Heart right ventricle (tissue), 16 donors: ENCODE measurements around the gene RUNX3. TPM values are rescaled to one million over a fixed set of nuclear protein-coding genes. Genes with fewer than 3 reads are reported as not detected.

Experiments
- ATAC-seq, 8 donors: fragments of 200-7000 bp; cut with Tn5 transposase; one replicate each; pipeline ENCODE4 v1.9.1; 2020; ENCODE audit warnings: mild to moderate bottlenecking in 8 of 8, moderate library complexity in 8 of 8, moderate number of reproducible peaks in 1 of 8
- DNase-seq, 2 donors: peaks; one replicate each; pipeline ENCODE4 v3.0.0-alpha.2; 2020
- H3K27ac ChIP-seq, 10 donors: fragments of 200-600 bp; sonication (generic) in 2 of 10; one replicate each; pipeline versions ENCODE4 v1.5.0 to v1.8.0; 2020 to 2022; ENCODE audit warnings: mild to moderate bottlenecking in 3 of 10
- H3K27me3 ChIP-seq, 7 donors: fragments of 200-600 bp; one replicate each; pipeline ENCODE4 v1.8.0; 2021 to 2022; ENCODE audit warnings: mild to moderate bottlenecking in 2 of 7
- H3K36me3 ChIP-seq, 9 donors: fragments of 200-600 bp; sonication (generic) in 1 of 9; one replicate each; pipeline versions ENCODE4 v1.5.0 to v1.8.0; 2020 to 2022; ENCODE audit warnings: mild to moderate bottlenecking in 2 of 9
- H3K4me1 ChIP-seq, 9 donors: fragments of 200-600 bp; sonication (generic) in 1 of 9; one replicate each; pipeline versions ENCODE4 v1.5.0 to v1.8.0; 2020 to 2022; ENCODE audit warnings: mild to moderate bottlenecking in 4 of 9
- H3K4me3 ChIP-seq, 10 donors: fragments of 200-600 bp; sonication (generic) in 2 of 10; one replicate each; pipeline versions ENCODE4 v1.5.0 to v1.8.0; 2020 to 2022; ENCODE audit warnings: mild to moderate bottlenecking in 7 of 10, moderate library complexity in 2 of 10
- H3K9me3 ChIP-seq, 11 donors: fragments of 200-600 bp in 10 of 11; sonication (generic) in 2 of 11; one replicate each; pipeline versions ENCODE4 v1.5.0 to v1.8.0; 2013 to 2022; ENCODE audit warnings: mild to moderate bottlenecking in 2 of 11, control low read depth in 1 of 11, moderate library complexity in 1 of 11
- CTCF ChIP-seq, 9 donors: fragments of 200-600 bp; sonication (generic) in 2 of 9; IDR thresholded peaks; one replicate each; pipeline versions ENCODE4 v1.5.0 to v1.8.0; 2021 to 2022; ENCODE audit warnings: antibody characterized with exemption in 9 of 9, mild to moderate bottlenecking in 5 of 9, moderate library complexity in 1 of 9
- WGBS, 2 donors: extraction: QIAGEN DNeasy Blood & Tissue Kit; methylation state at CpG; one replicate each; pipeline ENCODE4 v1.1.7; 2013; ENCODE audit warnings: inconsistent platforms in 1 of 2; 5-methylcytosine and 5-hydroxymethylcytosine counted together
- intact Hi-C, 10 donors: fragments of 100-400 bp; cut with DNase I; formaldehyde crosslinking; loops; one replicate each; pipeline versions ENCODE4 v1.11.1 to v1.14.2; 2022
- polyA plus RNA-seq, 2 donors: library from polyadenylated mRNA; stranded (reverse); fragments of 200-250 nt; gene quantifications; one replicate each; pipeline ENCODE4 v1.2.3, GENCODE V29; 2013
- total RNA-seq, 10 donors: library from RNA; stranded (reverse); fragmentation: NEBNext Ultra II Directional in 3 of 10; extraction: Animal tissue kit (Norgen Biotek cat#: 25700) in 3 of 10; gene quantifications; one replicate each; pipeline versions ENCODE4 v1.2.1 to v1.2.4, GENCODE V29; 2021 to 2023
- donor health status: Arrhythmogenic right ventricular cardiomyopathy.
- donor health status: ischemic (EF 13 %, LVEDD 7.1; RV severe dilation, severe dysfunction).
- donor health status: healthy with polysubstance abuse.
- donor health status: DM: no; HTN: yes; CAD: no.
- donor health status: DM: no; HTN: no; CAD: no.
- donor health status: ischemic (EF 25% LVEDD 6.9; RV normal size, moderate dysfunction).
- donor health status: ischemic (EF 25% LVEDD 5.7; RV mildly dilated, moderate dysfunction).
- donor health status: healthy.
- donor health status: DM: yes; HTN: yes; CAD: no.
- donor health status: Ischemic cardiomyopathy.
- donor health status: ischemic (EF 35%, LVEDD 5.7; RV mildly dilated, moderate dysfunction).
- donor health status: nonischemic (EF 11% LVEDD 7.7; RV severe dilation, severe dysfunction).
- donor health status: DM: yes; HTN: yes; CAD: no.
- donor health status: PGD.
- donor health status: ischemic (EF 29% LVEDD 5.4; RV normal size, mild dysfunction).
- donor health status: nonischemic (EF 23%, LVEDD 6.1; RV moderate dilation, normal function).

Gene RUNX3
- total and polyA plus RNA-seq, 12 donors, result 0.07 to 5.9 (median 0.38) TPM

- WGBS, 2 donors, result 82 to 85% methylated on average over 19 of the region's 19 CpGs
Observed at GRCh38 chr1:24942789-24943188, 12.7 kb upstream of the RUNX3 start.

GRCh38 chr1:24941564-24941963, 11.5 kb upstream of the RUNX3 start:
- Histone ChIP-seq H3K27me3 (peaks cover 0 to 18% (median 6%) of the 10 kb centered on the region in 7 donors), H3K27ac (no peak overlapping the region), H3K36me3 (no peaks in the 10 kb centered on the region), H3K9me3 (no peaks in the 10 kb centered on the region), H3K4me3 (no peak overlapping the region), H3K4me1 (no peaks in the 10 kb centered on the region)
- intact Hi-C loops, result no loop called here
- WGBS, 2 donors, result 60 to 63% methylated on average over 4 of the region's 4 CpGs
- no peak for TF ChIP-seq CTCF (IDR thresholded peaks at IDR 0.05)
- no peak for DNase-seq
- no peak for ATAC-seq

More at GRCh38 chr1:24942789-24943188, 12.7 kb upstream of the RUNX3 start:
- no peaks in the 10 kb centered on the region for H3K9me3 ChIP-seq
- intact Hi-C loops, result no loop called here
- H3K4me3 ChIP-seq, result no peak overlapping the region
- peaks cover 0 to 17% (median 6%) of the 10 kb centered on the region in 7 donors for H3K27me3 ChIP-seq
- no peak overlapping the region for H3K27ac ChIP-seq
- no peak for TF ChIP-seq CTCF (IDR thresholded peaks at IDR 0.05)
- no peaks in the 10 kb centered on the region for H3K36me3 ChIP-seq
- ATAC-seq (peak in 1 of 8 donors; percentile 31), DNase-seq (no peak)
- no peaks in the 10 kb centered on the region for H3K4me1 ChIP-seq

GRCh38 chr1:24940231-24940630, 10.2 kb upstream of the RUNX3 start:
- Histone ChIP-seq H3K36me3 (no peaks in the 10 kb centered on the region), H3K9me3 (no peaks in the 10 kb centered on the region), H3K4me1 (no peaks in the 10 kb centered on the region), H3K27ac (no peak overlapping the region), H3K27me3 (peaks cover 0 to 30% (median 16%) of the 10 kb centered on the region in 7 donors), H3K4me3 (no peak overlapping the region)
- no peak for TF ChIP-seq CTCF (IDR thresholded peaks at IDR 0.05)
- intact Hi-C loops, result no loop called here
- ATAC-seq, result no peak
- WGBS, 2 donors, result 82 to 90% methylated on average over 7 of the region's 7 CpGs
- no peak for DNase-seq

- Histone ChIP-seq H3K27ac (no peak overlapping the region), H3K9me3 (no peaks in the 10 kb centered on the region), H3K4me3 (no peak overlapping the region), H3K27me3 (peaks cover 2 to 35% (median 21%) of the 10 kb centered on the region in 7 donors), H3K4me1 (no peaks in the 10 kb centered on the region), H3K36me3 (no peaks in the 10 kb centered on the region)
- no peak for TF ChIP-seq CTCF (IDR thresholded peaks at IDR 0.05)
- ATAC-seq (no peak), DNase-seq (no peak)
- intact Hi-C loops, result loop anchor here in 5 of 10 donors (10.0 kb wide), 2 partner anchors 95 to 265 kb away; no protein-coding TSS in a partner anchor
- WGBS, 2 donors, result 61 to 77% methylated on average over 4 of the region's 4 CpGs
Observed at GRCh38 chr1:24939675-24940193, 9.7 kb upstream of the RUNX3 start.
